Activated naive CD8-positive, alpha-beta T cell treated with anti-CD3 and anti-CD28 coated beads, Interleukin-2, amount 50 U/mL, for 24 hours (primary cell): ENCODE measurements around the gene TTYH3.
"Not testable (repeated sequence)": the region's sequence is repeated elsewhere in the genome, so short reads cannot be mapped to it uniquely, and the experiment has no call there.

ENCODE experiments used
- ATAC-seq: fragments of 150-1000 bp; cut with Tn5 transposase; one replicate; pipeline ENCODE4 v1.10.0; 2021
- DNase-seq: peaks from one replicate; pipeline ENCODE4 v3.0.0; 2021
- H3K27ac Mint-ChIP-seq: one replicate; pipeline ENCODE4 v1.8.0; 2021; ENCODE audit warnings: mild to moderate bottlenecking, mixed read lengths
- H3K27me3 Mint-ChIP-seq: one replicate; pipeline ENCODE4 v1.8.0; 2021; ENCODE audit warnings: mixed read lengths
- H3K36me3 Mint-ChIP-seq: one replicate; pipeline ENCODE4 v1.8.0; 2021; ENCODE audit warnings: low read depth, mixed read lengths
- H3K4me1 Mint-ChIP-seq: one replicate; pipeline ENCODE4 v1.8.0; 2021; ENCODE audit warnings: mixed read lengths
- H3K4me3 Mint-ChIP-seq: one replicate; pipeline ENCODE4 v1.8.0; 2021; ENCODE audit warnings: mild to moderate bottlenecking, moderate library complexity, mixed read lengths
- H3K9me3 Mint-ChIP-seq: one replicate; pipeline ENCODE4 v1.8.0; 2021; ENCODE audit warnings: mixed read lengths

TTYH3 gene

GRCh38 chr7:2681929-2682799 is 50.4 kb downstream of the TTYH3 start:
- Mint-ChIP-seq H3K9me3 (no peaks in the 10 kb centered on the region), H3K27ac (no peak overlapping the region), H3K27me3 (peaks cover 23% of the 10 kb centered on the region), H3K4me3 (no peak overlapping the region), H3K36me3 (no peaks in the 10 kb centered on the region), H3K4me1 (no peaks in the 10 kb centered on the region)
- DNase-seq (no peak), ATAC-seq (no peak)

- no peak overlapping the region for H3K4me3 Mint-ChIP-seq
- DNase-seq = no peak
- peaks cover 8% of the 10 kb centered on the region for H3K4me1 Mint-ChIP-seq
- ATAC-seq = no peak
- H3K9me3 Mint-ChIP-seq = no peaks in the 10 kb centered on the region
- no peaks in the 10 kb centered on the region for H3K36me3 Mint-ChIP-seq
- H3K27me3 Mint-ChIP-seq = peaks cover 38% of the 10 kb centered on the region
- H3K27ac Mint-ChIP-seq = no peak overlapping the region
Observed at GRCh38 chr7:2684501-2684900, 52.7 kb downstream of the TTYH3 start.

- ATAC-seq (no peak), DNase-seq (no peak)
- H3K4me3 Mint-ChIP-seq = no peak overlapping the region
- H3K27ac Mint-ChIP-seq = no peak overlapping the region
- peaks cover 49% of the 10 kb centered on the region for H3K27me3 Mint-ChIP-seq
- H3K4me1 Mint-ChIP-seq = peaks cover 12% of the 10 kb centered on the region
- H3K36me3 Mint-ChIP-seq = no peaks in the 10 kb centered on the region
- no peaks in the 10 kb centered on the region for H3K9me3 Mint-ChIP-seq
Observed at GRCh38 chr7:2686101-2686500, 54.3 kb downstream of the TTYH3 start.

GRCh38 chr7:2687338-2687869 is 55.6 kb downstream of the TTYH3 start:
- no peaks in the 10 kb centered on the region for H3K9me3 Mint-ChIP-seq
- H3K36me3 Mint-ChIP-seq = no peaks in the 10 kb centered on the region
- peaks cover 55% of the 10 kb centered on the region for H3K27me3 Mint-ChIP-seq
- peaks cover 12% of the 10 kb centered on the region for H3K4me1 Mint-ChIP-seq
- no peak overlapping the region for H3K27ac Mint-ChIP-seq
- no peak for DNase-seq
- H3K4me3 Mint-ChIP-seq = no peak overlapping the region
- ATAC-seq = no peak

- Mint-ChIP-seq H3K4me3 (peak within 1 kb of the TSS; percentile 60), H3K36me3 (no peaks in the 10 kb centered on the region), H3K27me3 (peaks cover 55% of the 10 kb centered on the region), H3K27ac (no peak within 1 kb of the TSS), H3K4me1 (peaks cover 12% of the 10 kb centered on the region), H3K9me3 (no peaks in the 10 kb centered on the region)
- ATAC-seq (no peak), DNase-seq (no peak)
Observed at GRCh38 chr7:2687881-2688318, 56.1 kb downstream of the TTYH3 start, which contains the start of gene AMZ1. Gene AMZ1 (plus strand): TSS chr7:2688202. CDS start chr7:2700452, 12,250 bp downstream.

GRCh38 chr7:2688409-2689342 is 56.9 kb downstream of the TTYH3 start:
- Mint-ChIP-seq H3K4me3 (peak overlapping the region; percentile 60), H3K36me3 (no peaks in the 10 kb centered on the region)

GRCh38 chr7:2689343-2689847 is 57.6 kb downstream of the TTYH3 start:
- H3K27me3 Mint-ChIP-seq = peaks cover 52% of the 10 kb centered on the region
- no peak overlapping the region for H3K4me3 Mint-ChIP-seq
- H3K4me1 Mint-ChIP-seq = peaks cover 12% of the 10 kb centered on the region
- ATAC-seq = no peak
- H3K9me3 Mint-ChIP-seq = no peaks in the 10 kb centered on the region
- DNase-seq = no peak
- no peaks in the 10 kb centered on the region for H3K36me3 Mint-ChIP-seq
- H3K27ac Mint-ChIP-seq = no peak overlapping the region

More at GRCh38 chr7:2688409-2689342, 56.9 kb downstream of the TTYH3 start:
- H3K27me3 Mint-ChIP-seq = peaks cover 54% of the 10 kb centered on the region
- peaks cover 12% of the 10 kb centered on the region for H3K4me1 Mint-ChIP-seq
- ATAC-seq = peak; percentile 41
- H3K27ac Mint-ChIP-seq = no peak overlapping the region
- H3K9me3 Mint-ChIP-seq = no peaks in the 10 kb centered on the region
- no peak for DNase-seq

GRCh38 chr7:2689951-2690705 is 58.3 kb downstream of the TTYH3 start:
- ATAC-seq (no peak), DNase-seq (no peak)
- H3K4me1 Mint-ChIP-seq = peaks cover 12% of the 10 kb centered on the region
- no peaks in the 10 kb centered on the region for H3K9me3 Mint-ChIP-seq
- no peak overlapping the region for H3K4me3 Mint-ChIP-seq
- H3K36me3 Mint-ChIP-seq = no peaks in the 10 kb centered on the region
- peak overlapping the region; percentile 51 for H3K27ac Mint-ChIP-seq
- peaks cover 51% of the 10 kb centered on the region for H3K27me3 Mint-ChIP-seq

GRCh38 chr7:2691011-2691707 is 59.4 kb downstream of the TTYH3 start:
- peaks cover 12% of the 10 kb centered on the region for H3K4me1 Mint-ChIP-seq
- H3K9me3 Mint-ChIP-seq = no peaks in the 10 kb centered on the region
- H3K27ac Mint-ChIP-seq = no peak overlapping the region

GRCh38 chr7:2691932-2692439 is 60.2 kb downstream of the TTYH3 start:
- DNase-seq, H3K9me3 Mint-ChIP-seq, H3K27ac Mint-ChIP-seq, H3K36me3 Mint-ChIP-seq, H3K4me3 Mint-ChIP-seq, ATAC-seq: not testable (repeated sequence)
- Mint-ChIP-seq H3K4me1 (peaks cover 12% of the 10 kb centered on the region), H3K27me3 (peaks cover 43% of the 10 kb centered on the region)

More at GRCh38 chr7:2691011-2691707, 59.4 kb downstream of the TTYH3 start:
- DNase-seq (no peak), ATAC-seq (no peak)
- peaks cover 46% of the 10 kb centered on the region for H3K27me3 Mint-ChIP-seq
- no peak overlapping the region for H3K4me3 Mint-ChIP-seq
- no peaks in the 10 kb centered on the region for H3K36me3 Mint-ChIP-seq

GRCh38 chr7:2692543-2692942 is 60.8 kb downstream of the TTYH3 start:
- Mint-ChIP-seq H3K27ac (no peak overlapping the region), H3K9me3 (no peaks in the 10 kb centered on the region)
- no peak for ATAC-seq

GRCh38 chr7:2693420-2694121 is 61.8 kb downstream of the TTYH3 start:
- not testable (repeated sequence) for H3K36me3 Mint-ChIP-seq, H3K9me3 Mint-ChIP-seq, H3K27ac Mint-ChIP-seq, ATAC-seq, H3K4me3 Mint-ChIP-seq, DNase-seq
- H3K27me3 Mint-ChIP-seq = peaks cover 37% of the 10 kb centered on the region
- H3K4me1 Mint-ChIP-seq = peaks cover 15% of the 10 kb centered on the region

More at GRCh38 chr7:2692543-2692942, 60.8 kb downstream of the TTYH3 start:
- Mint-ChIP-seq H3K27me3 (peaks cover 40% of the 10 kb centered on the region), H3K36me3 (no peaks in the 10 kb centered on the region), H3K4me3 (no peak overlapping the region), H3K4me1 (peaks cover 12% of the 10 kb centered on the region)
- no peak for DNase-seq

- DNase-seq, ATAC-seq, H3K4me3 Mint-ChIP-seq, H3K9me3 Mint-ChIP-seq, H3K36me3 Mint-ChIP-seq, H3K27ac Mint-ChIP-seq: not testable (repeated sequence)
- peaks cover 15% of the 10 kb centered on the region for H3K4me1 Mint-ChIP-seq
- H3K27me3 Mint-ChIP-seq = peaks cover 32% of the 10 kb centered on the region
Observed at GRCh38 chr7:2694122-2694436, 62.3 kb downstream of the TTYH3 start.
